GM18909 (cell line): ENCODE measurements around the gene PRKG1.

Source experiments
- ATAC-seq: cut with Tn5 transposase; IDR thresholded peaks from one replicate; pipeline ENCODE4 v1.9.1; 2021; ENCODE audit warnings: mild to moderate bottlenecking; ENCODE audit not compliant: unreplicated experiment, poor library complexity

PRKG1 gene

GRCh38 chr10:51214207-51215196 lies 140.2 kb downstream of the PRKG1 start:
- ATAC-seq = no peak

- ATAC-seq = no peak
Observed at GRCh38 chr10:51215951-51216834, 141.9 kb downstream of the PRKG1 start.

GRCh38 chr10:51217505-51217904 lies 143.2 kb downstream of the PRKG1 start:
- ATAC-seq = no peak

GRCh38 chr10:51224671-51225161 lies 150.4 kb downstream of the PRKG1 start:
- no peak for ATAC-seq

- ATAC-seq = no peak
Observed at GRCh38 chr10:51227897-51228713, 153.8 kb downstream of the PRKG1 start.

- no peak for ATAC-seq
Observed at GRCh38 chr10:51228714-51229100, 154.4 kb downstream of the PRKG1 start.

GRCh38 chr10:51230887-51231585 lies 156.7 kb downstream of the PRKG1 start:
- ATAC-seq = no peak

- ATAC-seq = no peak
Observed at GRCh38 chr10:51231754-51232153, 157.5 kb downstream of the PRKG1 start.

GRCh38 chr10:51233337-51234100 lies 159.2 kb downstream of the PRKG1 start:
- no peak for ATAC-seq

GRCh38 chr10:51235865-51236264 lies 161.6 kb downstream of the PRKG1 start:
- ATAC-seq = no peak

GRCh38 chr10:51239006-51239405 lies 164.7 kb downstream of the PRKG1 start:
- no peak for ATAC-seq

- ATAC-seq = no peak
Observed at GRCh38 chr10:51241461-51241860, 167.2 kb downstream of the PRKG1 start.

- no peak for ATAC-seq
Observed at GRCh38 chr10:51242393-51242792, 168.1 kb downstream of the PRKG1 start.

GRCh38 chr10:51244309-51244708 lies 170.0 kb downstream of the PRKG1 start:
- ATAC-seq = no peak

GRCh38 chr10:51244748-51245490 lies 170.6 kb downstream of the PRKG1 start:
- no peak for ATAC-seq

GRCh38 chr10:51246156-51246555 lies 171.9 kb downstream of the PRKG1 start:
- no peak for ATAC-seq

- no peak for ATAC-seq
Observed at GRCh38 chr10:51250278-51250920, 176.1 kb downstream of the PRKG1 start.

- no peak for ATAC-seq
Observed at GRCh38 chr10:51251110-51251509, 176.8 kb downstream of the PRKG1 start.
